HS-5 (cell line): ENCODE results near the gene DHDH.
A peak's percentile ranks its signal among the peaks of the same experiment; 100 is the strongest.

Source experiments
- DNase-seq: peaks from one replicate; pipeline ENCODE4 v3.0.0-alpha.2; 2012; ENCODE audit warnings: low read depth

DHDH gene

DNA sequence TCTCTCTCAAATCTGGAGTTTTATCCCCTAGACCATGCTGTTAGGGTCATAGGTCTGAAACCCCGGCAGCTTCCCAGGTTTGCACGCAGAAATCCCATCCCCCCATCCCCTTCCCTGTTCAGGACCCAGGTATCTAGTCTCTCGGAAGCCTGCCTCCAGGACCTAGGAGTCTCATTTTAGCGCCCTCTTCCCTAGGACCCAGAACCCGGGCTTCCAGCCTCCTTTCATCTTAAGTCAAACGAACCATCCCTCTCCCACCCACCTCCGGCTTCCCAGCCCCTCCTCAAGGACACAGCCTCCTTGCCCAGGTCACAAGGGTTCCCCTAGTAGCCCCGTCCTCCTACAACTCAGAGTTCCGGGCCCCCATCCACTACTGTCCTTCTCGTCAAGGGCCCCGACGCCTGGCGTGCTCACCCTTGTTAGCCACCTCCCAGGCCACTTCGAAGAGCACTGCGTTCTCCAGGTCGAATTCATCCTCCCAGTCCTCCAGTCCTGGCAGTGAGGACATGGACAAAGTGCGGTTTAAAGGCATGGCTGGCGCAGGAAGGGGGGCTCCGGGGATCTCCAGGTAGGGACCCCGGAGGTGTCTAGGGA, 59.2 kb downstream of the DHDH start:
- DNase-seq = no peak

DNA sequence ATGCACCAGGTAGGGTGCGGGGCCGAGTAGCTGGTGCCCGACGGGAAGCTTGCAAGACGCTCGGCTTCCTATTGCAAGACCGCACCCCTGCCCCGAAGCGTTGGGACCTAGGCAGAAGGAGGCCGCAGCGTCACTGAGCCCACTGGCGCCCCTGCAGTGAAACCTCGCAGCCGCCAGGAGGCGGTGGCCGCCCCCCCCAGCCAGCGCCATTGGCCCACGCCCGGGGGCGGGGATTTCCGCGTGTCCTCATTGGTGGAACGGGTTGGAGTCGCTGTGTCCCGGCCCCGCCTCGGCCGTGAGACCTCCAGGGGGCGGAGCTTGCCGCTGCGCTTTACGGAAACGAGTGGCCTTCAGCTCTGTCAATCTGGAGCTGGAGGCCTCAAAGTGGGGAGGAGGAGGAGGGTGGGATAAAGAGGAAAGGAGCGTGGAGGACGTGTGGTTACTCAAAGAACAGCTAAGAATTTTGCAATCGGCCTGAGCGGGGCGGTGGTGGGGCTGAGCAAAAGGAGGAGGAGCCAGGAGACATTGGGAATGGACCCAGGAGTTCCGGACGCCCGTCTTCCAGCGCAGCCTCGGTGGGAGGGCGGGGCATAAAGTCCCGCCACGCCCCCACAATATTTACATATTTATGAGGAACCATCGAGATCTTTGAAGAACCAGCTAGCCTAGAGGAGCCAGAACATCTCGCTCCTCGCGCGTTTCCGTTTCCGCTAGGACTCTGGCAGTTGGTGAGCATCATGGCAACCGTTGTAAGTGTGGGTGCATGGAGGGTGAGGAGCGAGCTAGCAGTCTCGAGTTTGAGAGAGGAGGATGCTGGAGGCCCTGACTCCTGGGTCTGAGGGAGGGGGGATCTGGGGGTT, 59.9 kb downstream of the DHDH start, which contains the start of the genes GYS1 and RUVBL2:
Gene GYS1, minus strand, starts transcription at position 135 of the 860 bp plus-strand sequence. CDS start 197 bp downstream, outside the sequence.
Gene RUVBL2, plus strand, starts transcription at position 713 of the 860 bp plus-strand sequence. Its CDS starts 25 bp downstream, at position 738.
- DNase-seq = peak; percentile 98

DNA sequence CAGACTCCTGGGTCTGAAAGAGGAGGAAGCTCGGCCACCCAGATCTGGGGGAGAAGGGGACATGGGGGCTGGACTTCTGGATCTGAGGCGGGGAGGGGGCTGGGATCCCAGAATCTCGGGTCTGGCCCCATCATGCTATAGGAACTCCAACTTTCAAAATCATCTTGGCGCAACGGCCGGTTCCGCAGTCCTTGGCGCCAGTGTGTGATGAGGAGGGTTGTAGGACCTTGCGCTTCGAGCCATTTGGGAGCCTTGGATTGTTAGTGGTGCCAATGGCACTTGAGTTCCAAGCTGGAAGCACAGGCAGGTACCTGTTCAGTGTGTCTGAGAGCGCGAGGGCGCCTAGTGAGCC, 60.5 kb downstream of the DHDH start:
- DNase-seq = no peak
